SK-N-SH (cell line): ENCODE measurements around the gene SIGMAR1. TPM values are rescaled to one million over a fixed set of nuclear protein-coding genes. Genes with fewer than 3 reads are reported as not detected.

Source experiments
- CTCF ChIA-PET: fragments of 300-600, 350-600 bp; formaldehyde crosslinking; extraction: SDS; loops from one replicate; lab custom pipeline; 2021; lab: Yijun Ruan, JAX
- POLR2A ChIA-PET: fragments of 350-600 bp; sonication (Branson Sonifier 250); formaldehyde crosslinking; extraction: SDS; loops from one replicate; lab custom pipeline; 2020; ENCODE audit warnings: antibody characterized with exemption, inconsistent platforms; lab: Yijun Ruan, JAX
- DNase-seq: peaks from one replicate; pipeline ENCODE4 v3.0.0; 2012
- H2AFZ ChIP-seq: fragments of 200-600 bp; sonication (generic); 2 replicates; pipeline ENCODE4 v1.8.1; 2016; ENCODE audit warnings: antibody characterized with exemption, mild to moderate bottlenecking, low read depth
- H3F3A ChIP-seq: fragments of 200-600 bp; sonication (generic); replicated peaks from 2 replicates; pipeline ENCODE3; 2016; ENCODE audit warnings: antibody characterized with exemption, mild to moderate bottlenecking; ENCODE audit not compliant: insufficient read depth
- H3K27ac ChIP-seq, 2 experiments: fragments of 200-500 bp in 1 of 2; fragments of 200-600 bp in 1 of 2; sonication (Bioruptor generic) in 1 of 2; sonication (generic), shearing (Covaris generic) in 1 of 2; 2 replicates each; pipeline versions ENCODE4 v1.5.1 to v1.6.1; 2014 to 2016; ENCODE audit warnings: low read depth in 2 of 2, inconsistent platforms in 1 of 2, low read length in 1 of 2, mild to moderate bottlenecking in 1 of 2, mixed read lengths in 1 of 2
- H3K27me3 ChIP-seq: fragments of 200-600 bp; sonication (generic), shearing (Covaris generic); 2 replicates; pipeline ENCODE4 v1.6.1; 2016; ENCODE audit warnings: mixed run types; ENCODE audit not compliant: insufficient read depth
- H3K36me3 ChIP-seq, 2 experiments: fragments of 200-500 bp in 1 of 2; fragments of 200-600 bp in 1 of 2; sonication (Bioruptor generic) in 1 of 2; sonication (generic) in 1 of 2; replicated peaks in 1 of 2; 2 replicates each; pipeline versions ENCODE3 to v1.5.1; 2014 to 2016; ENCODE audit warnings: low read length in 1 of 2, mild to moderate bottlenecking in 1 of 2; ENCODE audit not compliant: insufficient read depth in 2 of 2, control insufficient read depth in 1 of 2
- H3K4me1 ChIP-seq, 2 experiments: fragments of 200-500 bp in 1 of 2; fragments of 200-600 bp in 1 of 2; sonication (Bioruptor generic) in 1 of 2; sonication (generic), shearing (Covaris generic) in 1 of 2; 2 replicates each; pipeline versions ENCODE4 v1.5.1 to v1.6.1; 2014 to 2016; ENCODE audit warnings: low read depth in 1 of 2, low read length in 1 of 2, mixed run types in 1 of 2; ENCODE audit not compliant: insufficient read depth in 2 of 2, control insufficient read depth in 1 of 2
- H3K4me2 ChIP-seq: fragments of 200-600 bp; sonication (generic), shearing (Covaris generic); 2 replicates; pipeline ENCODE4 v1.6.1; 2017; ENCODE audit warnings: mixed run types
- H3K4me3 ChIP-seq, 2 experiments: fragments of 200-500 bp in 1 of 2; fragments of 200-600 bp in 1 of 2; sonication (Bioruptor generic) in 1 of 2; sonication (generic), shearing (Covaris generic) in 1 of 2; 2 replicates each; pipeline versions ENCODE4 v1.5.1 to v1.8.1; 2014 to 2016; ENCODE audit warnings: low read depth in 2 of 2, inconsistent platforms in 1 of 2, low read length in 1 of 2, mild to moderate bottlenecking in 1 of 2, mixed read lengths in 1 of 2, moderate library complexity in 1 of 2
- H3K79me2 ChIP-seq: fragments of 200-600 bp; sonication (generic); 2 replicates; pipeline ENCODE4 v1.8.1; 2017; ENCODE audit warnings: mild to moderate bottlenecking; ENCODE audit not compliant: insufficient read depth
- H3K9ac ChIP-seq: fragments of 200-600 bp; sonication (generic); 2 replicates; pipeline ENCODE4 v1.6.1; 2017; ENCODE audit warnings: mixed run types
- H3K9me2 ChIP-seq: fragments of 200-600 bp; sonication (generic); 2 replicates; pipeline ENCODE4 v1.6.1; 2017; ENCODE audit warnings: mixed run types
- H3K9me3 ChIP-seq: fragments of 200-600 bp; sonication (generic); 2 replicates; pipeline ENCODE4 v1.6.1; 2017; ENCODE audit warnings: mixed run types, mild to moderate bottlenecking, moderate library complexity
- H4K20me1 ChIP-seq: fragments of 200-600 bp; sonication (generic); 2 replicates; pipeline ENCODE4 v1.6.1; 2017; ENCODE audit warnings: mild to moderate bottlenecking, mixed run types; ENCODE audit not compliant: insufficient read depth
- CHD2 ChIP-seq: fragments of 150-350 bp; IDR thresholded peaks from 2 replicates; pipeline ENCODE4 v1.6.1; 2018; ENCODE audit warnings: low read length; ENCODE audit not compliant: partially characterized antibody
- EZH2phosphoT487 ChIP-seq: fragments of 200-600 bp; sonication (generic); IDR thresholded peaks from 2 replicates; pipeline ENCODE4 v1.6.1; 2017; ENCODE audit warnings: low read depth, mixed run types, mild to moderate bottlenecking, antibody characterized with exemption, moderate library complexity, borderline replicate concordance
- FOSL2 ChIP-seq: IDR thresholded peaks from 2 replicates; pipeline ENCODE4 v1.4.0; 2012; ENCODE audit warnings: low read depth, mild to moderate bottlenecking, moderate library complexity, borderline replicate concordance
- FOXJ3 ChIP-seq: sonication (generic); formaldehyde crosslinking; IDR thresholded peaks from 2 replicates; pipeline ENCODE4 v1.5.1; 2020; ENCODE audit warnings: mild to moderate bottlenecking, missing genetic modification reagents
- MAX ChIP-seq: IDR thresholded peaks from 2 replicates; pipeline ENCODE4 v1.4.0; 2012; ENCODE audit warnings: low read depth
- MXI1 ChIP-seq: IDR thresholded peaks from 2 replicates; pipeline ENCODE4 v1.6.1; 2012; ENCODE audit warnings: mild to moderate bottlenecking, low read depth, low read length, improper control_type of control experiment
- NFIC ChIP-seq: IDR thresholded peaks from 2 replicates; pipeline ENCODE4 v1.4.0; 2012; ENCODE audit warnings: borderline replicate concordance
- NRF1 ChIP-seq: IDR thresholded peaks from 2 replicates; pipeline ENCODE4 v1.6.1; 2012; ENCODE audit warnings: low read depth, mild to moderate bottlenecking, low read length
- PBX3 ChIP-seq: IDR thresholded peaks from 2 replicates; pipeline ENCODE4; 2012
- RCOR1 ChIP-seq: fragments of 150-350 bp; IDR thresholded peaks from 2 replicates; pipeline ENCODE4 v1.6.1; 2017; ENCODE audit warnings: antibody characterized with exemption, low read length
- TAF1 ChIP-seq: IDR thresholded peaks from 2 replicates; pipeline ENCODE4 v1.6.1; 2012; ENCODE audit warnings: low read depth, mild to moderate bottlenecking, low read length, moderate library complexity, borderline replicate concordance
- TCF12 ChIP-seq: IDR thresholded peaks from 2 replicates; pipeline ENCODE4 v1.4.0; 2012
- USF2 ChIP-seq: fragments of 150-350 bp; IDR thresholded peaks from 2 replicates; pipeline ENCODE4 v1.6.1; 2017; ENCODE audit warnings: antibody characterized with exemption, low read length, low read depth, borderline replicate concordance
- WGBS: methylation state at CpG from one replicate; pipeline ENCODE4 v1.1.6; 2017; ENCODE audit warnings: low lambda C conversion rate; 5-methylcytosine and 5-hydroxymethylcytosine counted together
- polyA plus RNA-seq, 3 experiments: library from polyadenylated mRNA; depleted of rRNA; stranded (reverse); fragments of >200 nt; gene quantifications; 2 replicates each; pipeline ENCODE4 v1.2.3, GENCODE V29; 2012

The SIGMAR1 gene
- polyA plus RNA-seq, 1 of the 3 experiments (the other 2 are of a cell fraction) = 79.0 TPM

GRCh38 chr9:34651321-34651720 lies 13.7 kb upstream of the SIGMAR1 start:
- Histone ChIP-seq H3K9ac (no peak overlapping the region), H3K36me3 (peaks cover 13 to 19% of the 10 kb centered on the region in 2 experiments), H3K9me2 (no peaks in the 10 kb centered on the region), H3K4me1 (peaks cover 23 to 85% of the 10 kb centered on the region in 2 experiments), H3K4me2 (no peak overlapping the region; the same call in 1 of the 2 replicates), H3K9me3 (no peaks in the 10 kb centered on the region), H3K4me3 (no peak overlapping the region), H3K27me3 (no peaks in the 10 kb centered on the region)
- DNase-seq = no peak
- no peak for TF ChIP-seq TAF1
- TF ChIP-seq FOSL2 = no peak
- no peak for TF ChIP-seq RCOR1
- no peak for TF ChIP-seq CHD2
- no peak for TF ChIP-seq PBX3
- TF ChIP-seq, all 33 proteins: peak for 0
- peaks cover 14% of the 10 kb centered on the region; the same call in 1 of the 2 replicates for H3K79me2 ChIP-seq
- POLR2A ChIA-PET = interaction anchor here (1.3 kb wide), 1 partner anchor 14 kb away, joined by 12 read pairs; the partner anchor contains the start of gene SIGMAR1
- CTCF ChIA-PET = interaction anchor here (4.2 to 14.1 kb wide), 2 partner anchors 13 to 14 kb away, joined by 20 to 152 read pairs; partner anchors contain the start of gene SIGMAR1
- H3F3A ChIP-seq = peaks cover 3% of the 10 kb centered on the region
- peak overlapping the region in 1 of 2 experiments; percentile 96; a peak in 2 of 4 replicates for H3K27ac ChIP-seq
- no peak overlapping the region for H2AFZ ChIP-seq
- WGBS = 53% methylated on average over 4 of the region's 4 CpGs
- H4K20me1 ChIP-seq = no peaks in the 10 kb centered on the region

GRCh38 chr9:34650816-34651215 lies 13.2 kb upstream of the SIGMAR1 start:
- no peak overlapping the region for H2AFZ ChIP-seq
- no peak for TF ChIP-seq USF2
- no peak for TF ChIP-seq MAX
- peak; percentile 9 for TF ChIP-seq CHD2
- peak; percentile 85 for TF ChIP-seq NFIC
- no peak for TF ChIP-seq NRF1
- 0 out of 2 replicates have a peak, but pooled peaks have one; percentile 7 for TF ChIP-seq TCF12
- no peak for TF ChIP-seq EZH2phosphoT487
- TF ChIP-seq MXI1 = peak; percentile 85
- TF ChIP-seq PBX3 = no peak
- TF ChIP-seq FOXJ3 (CRISPR knock-in tag) = peak; percentile 66; the same call in 1 of the 2 replicates
- TF ChIP-seq, all 33 proteins: peak for 5
- Histone ChIP-seq H3K27ac (peak overlapping the region in 1 of 2 experiments; percentile 96; a peak in 2 of 4 replicates), H3K79me2 (peaks cover 14% of the 10 kb centered on the region; the same call in 1 of the 2 replicates), H4K20me1 (no peaks in the 10 kb centered on the region), H3K36me3 (peaks cover 13 to 19% of the 10 kb centered on the region in 2 experiments), H3F3A (peaks cover 3% of the 10 kb centered on the region), H3K9me3 (no peaks in the 10 kb centered on the region), H3K4me3 (no peak overlapping the region), H3K9ac (no peak overlapping the region), H3K27me3 (no peaks in the 10 kb centered on the region), H3K4me1 (peaks cover 23 to 89% of the 10 kb centered on the region in 2 experiments), H3K9me2 (no peaks in the 10 kb centered on the region), H3K4me2 (no peak overlapping the region)
- POLR2A ChIA-PET = interaction anchor here (1.3 kb wide), 1 partner anchor 13 kb away, joined by 12 read pairs; the partner anchor contains the start of gene SIGMAR1
- CTCF ChIA-PET = interaction anchor here (0.6 to 14.1 kb wide), 4 partner anchors 13 to 681 kb away, joined by 3 to 152 read pairs (median 12); partner anchors contain the start of gene SIGMAR1
- WGBS = 76% methylated on average over 4 of the region's 5 CpGs
- peak; percentile 88 for DNase-seq
